Erythroblast (primary cell): ENCODE measurements around the gene EPN3.

Source experiments
- DNase-seq, 2 experiments: peaks; one replicate each; lab custom pipeline; 2025; lab: John Stamatoyannopoulos, UW
- GATA1 ChIP-seq: IDR thresholded peaks from 2 replicates; pipeline ENCODE4 v1.6.1; 2011; ENCODE audit warnings: low read depth, mild to moderate bottlenecking, control low read depth, low read length, moderate library complexity
- POLR2A ChIP-seq: IDR thresholded peaks from 2 replicates; pipeline ENCODE4 v1.6.1; 2011; ENCODE audit warnings: mild to moderate bottlenecking, low read length

The EPN3 gene

GRCh38 chr17:50593321-50593720 is 60.8 kb downstream of the EPN3 start:
- no peak for TF ChIP-seq POLR2A
- TF ChIP-seq GATA1: no peak
- DNase-seq: no peak
